ENCODE measurements around the gene TOGARAM1.

DNA sequence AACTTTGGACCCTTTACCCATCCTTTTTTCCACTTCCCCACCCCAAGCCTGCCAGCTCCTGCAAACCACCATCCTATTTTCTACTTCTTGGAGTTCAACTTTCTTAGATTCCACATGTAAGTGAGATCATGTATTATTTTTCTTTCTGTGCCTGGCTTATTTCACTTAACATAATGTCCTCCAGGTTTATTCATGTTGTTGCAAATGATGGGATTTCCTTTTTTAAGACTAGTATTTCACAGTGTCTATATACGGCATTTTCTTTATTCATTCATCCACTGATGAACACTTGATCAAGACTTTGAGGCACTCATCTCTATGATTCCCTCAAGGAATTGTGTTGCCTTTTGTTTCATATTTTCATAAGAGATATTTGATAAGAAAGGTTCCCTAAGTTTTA is 116.3 kb downstream of the TOGARAM1 start:
- TF ChIP-seq, protein P1, sequence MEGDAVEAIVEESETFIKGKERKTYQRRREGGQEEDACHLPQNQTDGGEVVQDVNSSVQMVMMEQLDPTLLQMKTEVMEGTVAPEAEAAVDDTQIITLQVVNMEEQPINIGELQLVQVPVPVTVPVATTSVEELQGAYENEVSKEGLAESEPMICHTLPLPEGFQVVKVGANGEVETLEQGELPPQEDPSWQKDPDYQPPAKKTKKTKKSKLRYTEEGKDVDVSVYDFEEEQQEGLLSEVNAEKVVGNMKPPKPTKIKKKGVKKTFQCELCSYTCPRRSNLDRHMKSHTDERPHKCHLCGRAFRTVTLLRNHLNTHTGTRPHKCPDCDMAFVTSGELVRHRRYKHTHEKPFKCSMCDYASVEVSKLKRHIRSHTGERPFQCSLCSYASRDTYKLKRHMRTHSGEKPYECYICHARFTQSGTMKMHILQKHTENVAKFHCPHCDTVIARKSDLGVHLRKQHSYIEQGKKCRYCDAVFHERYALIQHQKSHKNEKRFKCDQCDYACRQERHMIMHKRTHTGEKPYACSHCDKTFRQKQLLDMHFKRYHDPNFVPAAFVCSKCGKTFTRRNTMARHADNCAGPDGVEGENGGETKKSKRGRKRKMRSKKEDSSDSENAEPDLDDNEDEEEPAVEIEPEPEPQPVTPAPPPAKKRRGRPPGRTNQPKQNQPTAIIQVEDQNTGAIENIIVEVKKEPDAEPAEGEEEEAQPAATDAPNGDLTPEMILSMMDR (IDR thresholded peaks at IDR 0.05; ENCODE audit: insufficient read depth, low read depth, low read length) = no peak
- no peak for TF ChIP-seq EZH2 (IDR thresholded peaks at IDR 0.05; ENCODE audit: insufficient read depth, low read length)

All from astrocyte (in vitro differentiated cells and primary cell).